GM15510 (cell line): Measurements from ENCODE around the gene BTG2.
A peak's percentile ranks its signal among the peaks of the same experiment; 100 is the strongest.

Source experiments
- POLR2A ChIP-seq: IDR thresholded peaks from 3 replicates; pipeline ENCODE4 v1.6.1; 2011; ENCODE audit warnings: borderline replicate concordance; ENCODE audit not compliant: insufficient read length; ENCODE audit errors: extremely low read depth

Gene BTG2

DNA sequence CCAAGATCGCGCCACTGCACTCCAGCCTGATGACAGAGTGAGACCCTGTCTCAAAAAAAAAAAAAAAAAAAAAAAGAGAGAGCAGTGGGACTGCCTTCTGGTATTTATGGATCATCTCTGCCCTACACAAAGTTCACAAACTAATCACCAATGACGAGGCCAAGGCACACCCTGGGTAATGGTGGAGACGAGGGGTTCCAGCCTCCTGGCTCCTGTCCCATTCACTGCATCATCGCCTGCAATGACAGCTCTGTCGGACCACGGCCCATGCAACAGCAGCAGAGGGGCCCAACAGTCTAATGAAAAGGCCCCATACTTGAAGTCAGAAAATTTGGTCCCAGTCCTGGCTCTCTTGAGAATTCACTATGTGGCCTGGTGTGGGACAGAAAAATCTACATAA is 2.9 kb upstream of the BTG2 start:
- no peak for TF ChIP-seq POLR2A

- no peak for TF ChIP-seq POLR2A
Observed at GRCh38 chr1:203302894-203303293, 2.4 kb upstream of the BTG2 start.

DNA sequence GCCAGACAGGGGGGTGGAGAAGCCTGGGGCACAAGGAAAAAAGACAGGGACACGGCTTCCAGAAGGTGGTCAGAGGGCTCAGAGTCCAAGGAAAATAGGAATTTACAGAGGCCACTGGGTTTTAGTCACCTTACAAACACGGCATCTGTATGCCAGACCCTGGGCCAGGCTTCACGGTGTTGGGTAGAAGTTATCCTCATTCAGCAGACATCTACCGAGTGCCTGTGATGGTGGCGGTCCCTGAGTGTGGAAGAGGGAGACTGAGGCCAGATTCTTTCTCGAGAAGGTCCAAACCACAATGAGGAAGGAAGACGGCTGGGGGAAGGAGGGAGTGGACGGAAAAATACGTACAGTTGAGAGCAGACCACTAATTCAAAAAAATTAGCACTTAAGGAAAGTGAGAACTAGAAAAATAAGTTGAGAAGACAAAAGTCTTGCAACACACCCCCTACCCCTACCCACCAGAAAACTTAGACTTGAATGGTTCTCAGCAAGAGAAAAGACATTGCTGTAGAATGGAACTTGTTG is 864 bp upstream of the BTG2 start:
- no peak for TF ChIP-seq POLR2A

- no peak for TF ChIP-seq POLR2A
Observed at GRCh38 chr1:203305809-203306088, 430 bp downstream of the BTG2 start.

GRCh38 chr1:203306089-203306964 is 1.0 kb downstream of the BTG2 start:
- no peak for TF ChIP-seq POLR2A

GRCh38 chr1:203306965-203307541 is 1.7 kb downstream of the BTG2 start:
- peak; percentile 48 for TF ChIP-seq POLR2A

DNA sequence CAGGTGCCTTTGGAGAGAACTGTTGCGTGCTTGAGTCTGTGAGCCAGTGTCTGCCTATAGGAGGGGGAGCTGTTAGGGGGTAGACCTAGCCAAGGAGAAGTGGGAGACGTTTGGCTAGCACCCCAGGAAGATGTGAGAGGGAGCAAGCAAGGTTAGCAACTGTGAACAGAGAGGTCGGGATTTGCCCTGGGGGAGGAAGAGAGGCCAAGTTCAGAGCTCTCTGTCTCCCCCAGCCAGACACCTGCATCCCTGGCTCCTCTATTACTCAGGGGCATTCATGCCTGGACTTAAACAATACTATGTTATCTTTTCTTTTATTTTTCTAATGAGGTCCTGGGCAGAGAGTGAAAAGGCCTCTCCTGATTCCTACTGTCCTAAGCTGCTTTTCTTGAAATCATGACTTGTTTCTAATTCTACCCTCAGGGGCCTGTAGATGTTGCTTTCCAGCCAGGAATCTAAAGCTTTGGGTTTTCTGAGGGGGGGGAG is 2.4 kb downstream of the BTG2 start:
- no peak for TF ChIP-seq POLR2A

DNA sequence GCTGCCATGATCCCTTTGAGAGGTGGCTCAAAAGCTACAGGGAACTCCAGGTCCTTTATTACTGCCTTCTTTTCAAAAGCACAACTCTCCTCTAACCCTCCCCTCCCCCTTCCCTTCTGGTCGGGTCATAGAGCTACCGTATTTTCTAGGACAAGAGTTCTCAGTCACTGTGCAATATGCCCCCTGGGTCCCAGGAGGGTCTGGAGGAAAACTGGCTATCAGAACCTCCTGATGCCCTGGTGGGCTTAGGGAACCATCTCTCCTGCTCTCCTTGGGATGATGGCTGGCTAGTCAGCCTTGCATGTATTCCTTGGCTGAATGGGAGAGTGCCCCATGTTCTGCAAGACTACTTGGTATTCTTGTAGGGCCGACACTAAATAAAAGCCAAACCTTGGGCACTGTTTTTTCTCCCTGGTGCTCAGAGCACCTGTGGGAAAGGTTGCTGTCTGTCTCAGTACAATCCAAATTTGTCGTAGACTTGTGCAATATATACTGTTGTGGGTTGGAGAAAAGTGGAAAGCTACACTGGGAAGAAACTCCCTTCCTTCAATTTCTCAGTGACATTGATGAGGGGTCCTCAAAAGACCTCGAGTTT is 3.1 kb downstream of the BTG2 start:
- TF ChIP-seq POLR2A = peak; percentile 29

- no peak for TF ChIP-seq POLR2A
Observed at GRCh38 chr1:203308923-203309331, 3.6 kb downstream of the BTG2 start.

- TF ChIP-seq POLR2A = no peak
Observed at GRCh38 chr1:203311368-203312301, 6.3 kb downstream of the BTG2 start.

DNA sequence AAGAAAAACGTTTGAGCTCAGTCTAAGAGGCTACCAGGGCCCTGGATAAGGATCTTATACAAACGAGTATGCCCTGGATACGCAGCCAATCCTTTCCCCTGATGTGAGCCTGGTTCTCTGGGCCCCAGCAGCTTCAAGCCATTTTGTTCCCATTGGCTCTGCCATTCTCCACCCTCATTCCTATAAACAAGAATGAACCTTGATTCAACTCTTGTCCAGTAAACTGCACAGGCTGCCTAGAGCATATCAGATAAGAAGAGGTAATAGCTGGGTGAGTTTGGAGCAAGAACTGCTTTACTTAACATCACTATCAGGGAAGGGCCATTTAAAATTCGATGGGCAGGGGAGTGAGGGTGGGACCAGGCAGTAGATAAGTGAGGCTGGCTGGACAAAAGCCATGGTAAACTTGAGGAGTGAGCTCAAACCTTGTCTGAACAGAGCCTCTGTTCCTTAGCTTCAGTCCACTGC is 11.3 kb downstream of the BTG2 start:
- no peak for TF ChIP-seq POLR2A

- no peak for TF ChIP-seq POLR2A
Observed at GRCh38 chr1:203317429-203318228, 12.3 kb downstream of the BTG2 start.

- TF ChIP-seq POLR2A = no peak
Observed at GRCh38 chr1:203318229-203318517, 12.9 kb downstream of the BTG2 start.
